NCI-H1092 (cell line): ENCODE results near the gene TMEM141.
"Not testable (repeated sequence)": the region's sequence is repeated elsewhere in the genome, so short reads cannot be mapped to it uniquely, and the experiment has no call there.

Experiments used
- DNase-seq: peaks from one replicate; lab custom pipeline; 2025; lab: John Stamatoyannopoulos, UW

TMEM141 gene

DNA sequence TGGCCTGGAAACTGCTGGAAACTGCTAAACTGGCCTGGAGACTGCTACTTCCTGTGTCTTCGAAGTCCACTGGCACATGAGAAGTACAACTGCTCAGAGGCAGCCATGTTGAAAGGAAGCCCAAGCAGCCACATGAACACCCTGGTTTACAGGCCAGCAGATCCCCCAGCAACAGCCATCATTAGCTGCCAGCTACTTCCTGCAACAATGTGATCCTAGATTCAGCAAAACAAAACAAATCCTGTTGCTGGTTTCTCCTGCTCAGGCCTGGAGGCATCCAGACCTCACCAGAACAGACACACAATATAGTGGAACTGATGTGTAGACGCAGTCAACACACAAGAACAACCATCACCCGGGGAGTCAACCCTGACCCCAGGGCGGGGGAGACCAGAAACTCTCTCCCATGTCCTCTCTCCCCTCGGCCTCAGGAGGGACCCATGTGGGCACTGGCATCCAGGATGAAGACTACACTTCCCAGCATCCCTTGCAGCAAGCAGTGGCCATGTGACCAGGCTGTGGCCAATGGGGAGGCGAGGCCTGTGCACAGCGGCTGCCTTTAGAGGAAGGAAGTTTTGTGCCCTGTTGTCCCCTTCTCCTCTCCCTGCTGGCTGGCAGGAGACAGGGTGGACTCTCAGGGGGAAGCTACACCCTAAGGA lies 17.6 kb upstream of the TMEM141 start:
- no peak for DNase-seq

DNA sequence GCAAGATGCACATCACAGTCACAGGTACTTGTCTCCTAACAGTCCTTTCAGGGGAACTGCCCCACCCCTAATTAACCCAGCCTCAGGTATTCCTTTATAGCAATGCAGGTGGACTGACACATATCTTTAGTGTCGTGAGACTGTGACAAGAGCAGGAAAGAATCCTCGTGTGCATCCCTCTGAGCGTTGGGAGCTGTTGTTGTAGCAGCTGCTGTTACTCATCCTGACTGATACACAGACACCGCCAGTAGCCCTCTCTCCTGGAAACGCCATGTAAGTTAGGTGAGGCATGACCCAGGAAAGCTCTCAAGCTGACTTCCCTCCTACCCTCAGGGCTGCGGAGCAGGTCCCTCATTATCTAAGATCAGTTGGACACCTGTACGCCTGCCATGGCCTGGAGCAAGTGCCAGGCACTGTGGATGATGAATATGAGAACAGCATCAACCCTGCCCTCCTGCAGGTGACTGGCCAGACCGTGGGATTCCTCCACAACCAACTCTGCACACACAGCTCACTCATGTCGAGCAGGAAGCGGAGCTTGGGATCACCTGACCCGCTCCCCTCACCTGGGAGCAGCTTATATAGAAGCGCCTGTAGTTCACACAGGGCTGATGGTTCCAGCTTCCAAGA lies 16.6 kb upstream of the TMEM141 start:
- DNase-seq = no peak

DNA sequence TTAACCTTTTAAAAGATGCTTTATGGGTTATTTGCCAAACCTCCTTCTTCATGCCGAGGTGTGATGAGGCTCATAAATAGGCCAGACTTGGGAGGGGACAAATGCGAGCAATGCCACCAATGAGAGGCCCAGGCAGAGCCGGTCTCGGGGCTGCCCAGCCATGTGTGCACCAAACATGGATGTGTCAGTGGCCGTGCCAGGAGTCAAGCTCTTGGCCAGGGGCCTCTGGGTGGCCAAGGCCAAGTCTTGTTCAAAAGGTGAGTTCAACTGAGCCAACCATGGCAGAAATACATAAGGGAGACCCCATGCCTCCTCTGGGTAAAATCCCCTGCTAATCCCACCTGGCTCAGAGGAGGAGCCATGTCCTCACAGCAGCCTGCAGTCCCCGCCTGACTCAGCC lies 16.0 kb upstream of the TMEM141 start:
- DNase-seq = no peak

DNA sequence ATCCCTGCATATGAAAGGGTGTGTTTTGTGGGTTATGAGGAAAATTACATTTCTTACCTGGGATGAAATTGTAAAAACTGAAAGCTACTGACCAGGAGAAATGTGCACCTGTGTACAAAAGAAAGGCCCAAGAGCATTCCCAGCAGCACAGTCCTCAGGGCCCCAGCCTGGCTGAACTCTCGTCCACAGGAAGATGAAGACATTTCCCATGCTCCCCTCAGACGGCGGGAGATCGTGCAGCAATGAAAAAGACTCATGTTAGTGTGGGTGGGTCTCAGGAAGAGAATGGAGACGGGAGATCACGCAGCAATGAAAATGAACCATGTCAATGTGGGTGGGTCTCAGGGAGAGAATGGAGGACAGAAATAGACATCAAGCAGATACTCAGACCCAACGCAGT lies 14.2 kb upstream of the TMEM141 start:
- DNase-seq = no peak

DNA sequence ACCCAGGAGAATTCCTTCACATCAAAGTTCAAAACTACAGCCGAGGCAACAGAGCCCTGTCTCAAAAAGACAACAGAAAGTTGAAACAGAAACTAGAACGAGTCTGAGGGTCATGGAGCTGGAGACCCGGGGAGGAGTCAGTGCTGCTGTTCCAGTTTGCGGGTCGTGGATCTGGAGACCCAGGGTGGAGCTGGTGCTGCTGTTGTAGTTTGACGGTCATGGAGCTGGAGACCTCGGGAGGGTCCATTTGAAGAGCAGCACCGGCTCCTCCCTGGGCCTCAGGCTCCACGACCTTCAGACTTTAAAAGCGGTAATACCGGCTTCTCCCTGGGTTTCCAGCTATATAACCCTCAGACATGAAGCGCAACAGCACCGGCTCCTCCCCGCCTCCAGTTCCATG lies 13.8 kb upstream of the TMEM141 start:
- no peak for DNase-seq

DNA sequence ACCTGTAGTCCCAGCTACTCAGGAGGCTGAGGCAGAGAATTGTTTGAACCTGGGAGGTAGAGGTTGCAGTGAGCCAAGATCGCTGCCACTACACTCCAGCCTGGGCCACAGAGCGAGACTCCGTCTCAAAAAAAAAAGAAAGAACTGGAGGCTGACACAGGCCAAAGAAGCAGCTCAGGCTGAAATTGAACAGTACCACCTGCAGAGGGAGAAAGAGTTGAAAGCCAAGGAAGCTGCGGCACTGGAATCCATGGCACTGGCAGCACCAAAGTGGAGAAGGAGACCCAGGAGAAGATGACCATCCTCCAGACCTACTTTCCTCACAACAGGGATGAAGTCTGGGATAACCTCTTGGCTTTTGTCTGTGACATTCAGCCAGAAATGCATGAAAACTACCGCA lies 11.3 kb upstream of the TMEM141 start:
- DNase-seq = no peak

DNA sequence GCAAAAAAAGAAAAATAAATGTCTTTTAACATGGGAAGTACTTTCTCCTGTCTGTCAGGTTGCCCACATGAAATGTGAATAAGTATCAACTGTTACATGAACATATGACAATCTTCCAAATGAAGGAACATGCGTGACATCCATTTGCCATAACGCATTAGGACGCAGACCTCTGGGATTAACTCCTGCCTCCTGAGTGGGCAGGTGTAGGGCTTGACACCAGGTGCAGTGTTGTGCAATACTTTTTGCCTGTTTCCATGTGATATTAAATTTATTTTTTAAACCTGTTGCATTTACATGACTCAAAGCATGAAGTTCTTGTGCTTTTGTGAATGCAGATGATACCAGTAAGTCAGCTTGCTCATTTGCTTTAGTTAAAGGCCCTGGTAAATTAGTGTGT lies 8.7 kb upstream of the TMEM141 start:
- no peak for DNase-seq

DNA sequence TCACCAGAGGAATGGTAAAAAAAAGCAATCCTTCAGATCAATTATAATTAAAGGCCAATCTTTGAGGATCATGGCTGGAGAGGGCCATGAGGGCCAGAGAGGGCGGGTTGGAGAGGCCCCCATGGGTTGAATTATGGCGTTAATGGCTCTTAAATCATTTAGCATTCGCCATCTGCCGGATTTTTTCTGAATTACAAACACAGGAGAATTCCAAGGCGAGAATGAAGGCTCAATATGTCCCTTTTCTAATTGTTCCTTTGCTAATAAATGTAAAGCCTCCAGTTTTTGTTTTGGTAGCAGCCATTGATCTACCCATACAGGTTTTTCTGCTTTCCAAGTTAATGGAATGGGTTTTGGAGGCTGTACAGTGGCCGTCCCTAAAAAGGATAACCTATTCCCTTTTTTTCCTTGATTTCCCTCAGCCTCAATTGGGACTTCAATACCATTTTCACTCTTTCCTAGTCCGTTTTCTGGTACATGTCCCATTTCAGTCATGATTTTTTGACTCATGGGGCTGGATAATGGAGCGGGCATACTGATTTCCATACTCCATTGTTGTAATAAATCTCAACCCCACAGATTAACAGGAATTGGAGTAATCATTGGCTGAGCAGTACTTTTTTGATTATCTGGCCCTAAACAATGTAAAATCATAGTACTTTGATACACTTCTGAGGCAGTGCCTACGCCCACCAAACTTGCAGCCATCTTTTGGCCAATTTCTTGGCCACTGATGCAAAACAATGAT lies 6.7 kb upstream of the TMEM141 start:
- peak; percentile 27 for DNase-seq

DNA sequence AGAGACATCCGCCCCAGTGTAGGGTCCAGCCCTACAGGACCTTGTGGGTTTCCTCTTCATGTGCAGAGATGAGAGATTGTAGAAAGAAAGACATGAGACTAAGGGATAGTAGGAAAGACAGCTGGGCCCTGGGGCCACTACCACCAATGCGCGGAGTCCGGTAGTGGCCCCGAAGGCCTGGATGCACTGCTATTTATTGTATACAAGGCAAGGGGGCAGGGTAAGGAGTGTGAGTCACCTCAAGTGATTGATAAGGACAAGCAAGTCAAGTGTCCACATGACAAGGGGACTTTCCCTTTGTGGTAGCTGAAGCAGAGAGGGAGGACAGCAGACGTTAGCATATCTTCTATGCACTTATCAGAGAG lies 6.2 kb upstream of the TMEM141 start:
- DNase-seq = no peak

DNA sequence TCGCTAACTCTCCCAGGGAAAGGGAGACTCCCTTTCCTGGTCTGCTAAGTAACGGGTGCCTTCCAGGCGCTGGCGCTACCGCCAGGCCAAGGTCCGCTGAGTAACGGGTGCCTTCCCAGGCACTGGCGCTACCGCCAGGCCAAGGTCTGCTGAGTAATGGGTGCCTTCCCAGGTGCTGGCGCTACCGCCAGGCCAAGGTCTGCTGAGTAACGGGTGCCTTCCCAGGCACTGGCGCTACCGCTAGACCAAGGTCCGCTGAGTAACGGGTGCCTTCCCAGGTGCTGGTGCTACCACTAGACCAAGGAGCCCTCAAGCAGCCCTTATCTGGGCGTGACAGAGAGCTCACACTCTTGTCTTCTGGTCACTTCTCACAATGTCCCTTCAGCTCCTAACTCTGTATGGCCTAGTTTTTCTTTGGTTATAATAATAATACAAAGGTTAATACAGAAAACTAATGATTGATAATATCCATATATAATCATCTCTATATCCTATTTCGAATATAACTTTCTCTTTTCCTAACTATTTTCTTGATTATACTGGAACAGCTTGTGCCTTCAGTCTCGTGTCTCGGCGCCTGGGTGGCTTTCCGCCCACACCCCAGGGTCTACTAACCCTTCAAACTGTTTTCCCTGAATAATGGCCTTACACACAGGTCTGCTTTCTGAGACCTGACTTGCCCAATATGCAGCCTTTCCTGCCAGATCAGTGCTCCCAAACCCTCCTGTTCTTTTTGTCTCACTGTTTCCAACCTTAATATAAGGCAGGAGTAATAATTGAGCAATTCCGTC lies 5.4 kb upstream of the TMEM141 start:
- DNase-seq = not testable (repeated sequence)

DNA sequence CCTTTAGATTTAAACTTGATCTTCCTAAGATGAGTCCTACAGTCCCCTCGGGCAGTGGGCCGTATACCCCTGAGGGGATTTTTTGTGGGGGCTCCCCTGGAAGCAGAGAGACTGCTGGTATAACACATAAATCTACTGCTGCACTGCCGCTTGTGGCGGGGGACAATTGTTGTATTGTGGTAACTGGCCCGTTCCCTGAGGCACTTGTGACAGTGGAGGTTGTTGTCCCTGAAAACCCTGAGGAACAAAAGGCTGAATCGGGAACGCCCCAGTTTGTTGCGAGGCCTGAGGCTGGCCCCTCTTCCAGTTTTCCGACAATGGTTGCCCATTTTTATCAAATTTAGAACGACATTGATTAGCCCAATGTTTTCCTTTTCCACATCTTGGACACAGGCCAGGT lies 4.7 kb upstream of the TMEM141 start:
- DNase-seq = no peak

DNA sequence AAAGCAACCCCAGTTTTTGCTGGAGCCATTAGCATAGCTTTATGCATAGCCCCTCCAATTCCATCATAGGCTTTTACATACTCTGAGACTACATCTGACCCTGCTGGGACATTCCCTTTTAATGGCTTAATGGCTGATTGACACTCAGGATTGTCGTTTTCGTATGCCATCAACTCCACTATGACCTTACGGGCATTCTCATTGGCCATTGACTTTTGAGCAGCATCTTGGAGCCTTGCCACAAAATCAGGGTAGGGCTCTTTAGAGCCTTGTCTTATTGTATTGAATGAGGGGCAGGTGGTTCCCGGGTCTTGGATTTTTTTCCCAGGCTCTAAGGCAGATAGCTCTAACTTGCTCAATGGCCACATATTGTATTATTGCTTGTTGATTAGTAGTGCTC lies 4.2 kb upstream of the TMEM141 start:
- DNase-seq = not testable (repeated sequence)

DNA sequence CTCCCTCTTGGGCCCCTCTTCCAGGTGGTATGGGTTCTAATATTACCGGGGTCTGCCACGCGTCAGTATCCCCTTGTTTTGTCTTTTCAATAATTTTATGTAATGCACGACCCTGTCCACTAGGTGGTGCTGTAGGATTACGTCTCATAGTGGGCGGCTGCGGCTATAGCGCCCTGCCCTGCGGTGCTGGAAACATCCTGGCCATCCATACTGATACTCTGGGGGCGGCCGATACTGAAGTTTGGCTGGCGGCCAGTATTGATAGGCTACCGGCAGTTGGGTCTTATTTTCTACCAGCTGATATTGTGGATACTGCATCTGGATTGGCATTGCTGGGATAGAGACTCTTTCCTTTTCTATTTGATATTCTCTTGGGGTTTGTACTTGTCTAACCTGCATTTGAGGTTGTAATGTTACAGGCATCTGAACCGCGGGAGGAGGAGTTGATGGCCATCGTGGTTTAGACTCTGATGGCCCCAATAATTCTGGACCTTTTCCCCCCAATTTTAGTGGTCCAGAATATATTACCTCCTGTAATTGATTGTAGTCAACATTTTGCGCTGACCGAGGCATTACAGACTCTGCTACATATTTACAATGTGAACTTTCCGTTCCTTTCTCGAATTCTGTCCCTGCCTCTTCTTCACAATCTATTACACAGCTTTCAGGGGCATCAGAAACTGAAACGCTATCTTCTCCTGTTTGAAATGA lies 3.3 kb upstream of the TMEM141 start:
- peak; percentile 71 for DNase-seq

DNA sequence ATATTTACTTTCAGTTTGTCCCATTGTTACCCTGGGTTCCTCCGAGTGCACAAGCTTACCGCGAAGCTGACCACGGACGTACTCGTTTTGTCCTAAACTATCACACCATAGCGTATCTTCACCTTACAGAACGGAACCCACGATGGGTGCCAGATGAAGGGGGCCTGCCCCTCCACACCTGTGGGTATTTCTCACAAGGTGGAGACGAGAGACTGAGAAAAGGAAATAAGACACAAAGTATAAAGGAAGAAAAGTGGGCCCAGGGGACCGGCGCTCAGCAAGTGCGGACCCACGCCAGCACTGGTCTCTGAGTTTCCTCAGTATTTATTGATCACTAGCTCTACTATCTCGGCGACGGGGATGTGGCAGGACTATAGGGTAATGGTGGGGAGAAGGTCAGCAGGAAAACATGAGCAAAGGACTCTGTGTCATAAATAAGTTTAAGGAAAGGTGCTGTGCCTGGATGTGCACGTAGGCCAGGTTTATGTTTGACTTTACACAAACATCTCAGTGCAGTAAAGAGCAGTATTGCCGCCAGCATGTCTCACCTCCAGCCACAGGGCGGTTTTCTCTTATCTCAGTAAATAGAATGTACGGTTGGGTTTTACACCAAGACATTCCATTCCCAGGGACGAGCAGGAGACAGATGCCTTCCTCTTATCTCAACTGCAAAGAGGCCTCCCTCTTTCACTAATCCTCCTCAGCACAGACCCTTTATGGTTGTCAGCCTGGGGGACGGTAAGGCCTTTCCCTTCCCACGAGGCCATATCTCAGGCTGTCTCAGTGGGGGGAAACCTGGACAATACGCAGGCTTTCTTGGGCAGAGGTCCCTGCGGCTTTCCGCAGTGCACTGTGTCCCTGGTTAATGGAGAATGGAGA lies 2.3 kb upstream of the TMEM141 start:
- DNase-seq = not testable (repeated sequence)

DNA sequence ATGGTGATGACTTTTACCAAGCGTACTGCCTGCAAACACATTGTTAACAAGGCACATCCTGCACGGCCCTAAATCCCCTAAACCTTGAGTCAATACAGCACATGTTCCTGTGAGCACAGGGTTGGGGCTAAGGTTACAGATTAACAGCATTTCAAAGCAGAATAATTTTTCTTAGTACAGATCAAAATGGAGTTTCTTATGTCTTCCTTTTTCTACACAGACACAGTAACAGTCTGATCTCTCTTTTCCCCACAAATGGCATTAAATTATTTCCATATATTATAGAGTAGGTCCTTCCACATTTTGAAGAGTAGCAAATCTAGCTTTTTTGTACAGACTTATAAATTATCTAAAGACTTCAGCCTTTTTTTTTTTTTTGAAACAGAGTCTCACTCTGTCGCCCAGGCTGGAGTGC lies 1.6 kb upstream of the TMEM141 start:
- DNase-seq = no peak

DNA sequence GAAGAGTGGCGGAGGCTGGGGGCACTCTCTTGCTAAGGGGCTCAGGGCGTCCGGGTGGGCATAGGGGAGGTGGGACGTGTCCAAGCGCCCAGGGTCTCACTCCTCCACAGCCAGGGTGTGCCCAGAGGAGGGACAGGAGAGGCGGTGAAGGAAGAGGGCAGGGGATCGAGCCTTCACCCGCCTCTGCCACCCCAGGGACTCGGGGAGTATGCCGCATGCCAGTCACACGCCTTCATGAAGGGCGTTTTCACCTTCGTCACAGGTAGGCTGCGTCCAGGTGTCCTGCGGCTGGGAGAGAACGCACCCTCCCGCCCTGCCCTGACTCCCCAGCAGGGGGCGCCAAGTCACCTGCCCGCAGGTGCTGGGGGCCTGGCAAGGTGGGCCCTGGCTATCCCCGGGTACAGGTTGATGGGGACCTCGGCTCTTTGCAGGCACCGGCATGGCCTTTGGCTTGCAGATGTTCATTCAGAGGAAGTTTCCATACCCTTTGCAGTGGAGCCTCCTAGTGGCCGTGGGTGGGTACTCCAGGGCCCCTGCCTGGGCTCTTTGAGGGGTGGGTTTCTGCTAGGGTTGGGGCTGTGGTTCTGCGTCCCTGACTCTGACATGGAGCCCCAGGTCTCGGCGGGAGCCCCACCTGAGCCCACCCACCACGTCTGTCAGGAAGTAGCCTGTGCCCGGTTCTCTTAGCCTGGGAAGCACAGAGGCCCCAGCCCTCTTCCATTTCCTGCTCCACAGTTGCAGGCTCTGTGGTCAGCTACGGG lies 552 bp downstream of the TMEM141 start:
- DNase-seq = no peak

DNA sequence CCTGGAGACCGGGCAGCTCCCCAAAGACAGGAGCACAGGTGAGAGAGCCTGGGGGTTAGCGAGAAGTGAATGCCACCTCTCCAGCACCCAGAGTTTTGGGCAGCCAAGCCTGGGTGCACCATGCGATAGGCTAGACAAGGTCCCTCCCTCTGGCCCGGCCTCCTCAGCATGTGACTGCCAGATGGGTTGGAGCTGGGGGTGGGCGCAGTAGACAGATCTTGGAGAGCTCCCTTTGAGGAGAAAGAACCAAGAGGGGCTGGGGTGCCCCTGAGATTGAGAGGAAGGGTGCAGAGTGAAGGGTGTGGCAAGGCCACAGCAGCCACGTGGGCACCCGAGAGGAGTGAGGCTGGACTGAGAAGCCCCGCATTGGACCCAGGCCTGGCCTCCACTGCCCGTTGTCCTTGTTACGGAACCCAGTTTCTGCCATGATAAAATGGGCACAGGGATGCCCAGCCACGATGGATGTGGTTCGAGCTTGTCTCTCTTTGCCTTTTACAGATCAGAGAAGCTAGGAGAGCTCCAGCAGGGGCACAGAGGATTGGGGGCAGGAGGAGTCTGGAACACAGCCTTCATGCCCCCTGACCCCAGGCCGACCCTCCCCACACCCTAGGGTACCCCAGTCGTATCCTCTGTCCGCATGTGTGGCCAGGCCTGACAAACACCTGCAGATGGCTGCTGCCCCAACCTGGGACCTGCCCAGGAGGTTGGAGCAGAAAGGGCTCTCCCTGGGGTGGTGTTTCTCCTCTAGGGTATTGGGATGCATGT lies 1.4 kb downstream of the TMEM141 start:
- DNase-seq = no peak

DNA sequence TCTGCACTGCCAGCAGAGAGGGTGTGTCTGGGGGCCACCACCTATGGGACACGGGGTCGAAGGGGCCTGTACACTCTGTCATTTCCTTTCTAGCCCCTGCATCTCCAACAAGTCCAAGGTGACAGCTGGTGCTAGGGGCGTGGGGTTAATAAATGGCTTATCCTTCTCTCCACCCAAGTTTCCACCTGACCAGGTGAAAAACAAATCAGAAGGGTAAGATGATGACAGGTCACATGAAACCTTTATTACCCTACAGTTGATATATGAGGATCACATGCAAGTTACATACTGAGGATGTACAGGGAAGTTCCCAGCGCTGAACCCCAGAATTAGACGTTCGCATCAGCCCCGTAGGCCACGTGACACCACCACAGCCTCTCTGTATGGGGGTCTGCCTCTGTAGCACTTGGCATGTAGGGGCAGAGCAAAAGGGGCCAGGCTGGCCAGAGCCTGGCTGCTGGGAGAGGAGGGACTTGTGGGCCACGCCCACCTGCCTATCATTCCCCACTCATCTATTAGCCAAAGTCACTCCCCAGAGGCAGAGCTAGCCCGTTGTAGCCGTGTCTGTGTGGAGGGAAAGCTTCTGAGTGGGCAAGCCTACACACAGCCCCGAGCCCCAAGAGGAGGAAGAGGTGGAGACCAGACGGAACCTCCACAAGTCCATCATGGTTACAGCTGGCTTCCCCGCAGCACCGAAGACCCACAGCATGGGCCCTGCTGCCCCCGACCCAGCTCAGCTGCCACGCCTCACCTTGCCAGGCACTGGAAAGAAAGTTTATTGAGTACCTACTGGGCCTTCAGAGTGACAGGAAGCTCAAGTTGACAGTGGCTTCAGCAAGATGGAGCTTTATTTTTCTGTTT lies 2.2 kb downstream of the TMEM141 start:
- DNase-seq = no peak
